GM18499 (cell line): ENCODE results near the gene MAP7D2.

ENCODE experiments used
- ATAC-seq: cut with Tn5 transposase; IDR thresholded peaks from one replicate; pipeline ENCODE4 v1.9.1; 2021; ENCODE audit warnings: moderate number of reproducible peaks; ENCODE audit not compliant: insufficient read depth, unreplicated experiment

Gene MAP7D2

DNA sequence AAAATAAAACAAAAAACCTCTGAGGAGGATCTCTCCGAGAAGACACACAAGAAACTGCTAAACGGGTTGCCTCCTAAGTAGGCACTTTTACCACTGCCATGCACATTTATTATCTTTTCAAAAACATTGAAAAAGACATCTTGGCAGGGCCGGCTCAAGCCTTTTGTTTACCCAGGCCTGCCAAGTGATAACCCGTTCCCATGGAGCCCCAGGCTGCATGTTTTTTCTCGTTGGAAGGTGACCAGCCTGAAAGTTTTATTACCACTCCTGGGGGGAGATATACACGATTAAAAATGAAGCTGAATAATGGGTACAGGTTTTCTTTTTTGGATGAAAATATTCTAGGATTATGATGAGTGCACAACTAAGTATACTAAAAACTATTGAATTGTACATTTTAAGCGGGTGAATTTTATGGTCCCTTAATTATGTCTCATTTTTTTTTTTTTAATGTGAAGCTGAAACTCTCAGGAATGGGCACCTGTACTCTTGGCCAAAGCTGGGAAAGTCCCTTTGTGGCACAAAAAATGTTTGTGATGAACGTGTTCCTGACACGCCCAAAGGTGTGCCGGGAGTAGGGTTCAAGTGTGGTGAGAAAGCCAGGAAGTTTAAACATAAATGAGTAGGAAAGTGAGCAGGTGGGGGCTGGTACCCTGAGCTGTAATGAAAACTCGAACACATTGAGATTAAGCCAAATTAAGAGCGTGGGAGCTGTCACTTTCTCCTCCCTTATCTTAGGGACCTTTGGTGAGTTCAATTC, 1.5 kb upstream of the MAP7D2 start:
- no peak for ATAC-seq

- ATAC-seq, result no peak
Observed at GRCh38 chrX:20116087-20116576, 575 bp downstream of the MAP7D2 start.

- ATAC-seq, result no peak
Observed at GRCh38 chrX:20112022-20112774, 4.5 kb downstream of the MAP7D2 start.

GRCh38 chrX:20111271-20111670, 5.4 kb downstream of the MAP7D2 start:
- no peak for ATAC-seq

- ATAC-seq, result no peak
Observed at GRCh38 chrX:20101934-20102581, 14.6 kb downstream of the MAP7D2 start.

DNA sequence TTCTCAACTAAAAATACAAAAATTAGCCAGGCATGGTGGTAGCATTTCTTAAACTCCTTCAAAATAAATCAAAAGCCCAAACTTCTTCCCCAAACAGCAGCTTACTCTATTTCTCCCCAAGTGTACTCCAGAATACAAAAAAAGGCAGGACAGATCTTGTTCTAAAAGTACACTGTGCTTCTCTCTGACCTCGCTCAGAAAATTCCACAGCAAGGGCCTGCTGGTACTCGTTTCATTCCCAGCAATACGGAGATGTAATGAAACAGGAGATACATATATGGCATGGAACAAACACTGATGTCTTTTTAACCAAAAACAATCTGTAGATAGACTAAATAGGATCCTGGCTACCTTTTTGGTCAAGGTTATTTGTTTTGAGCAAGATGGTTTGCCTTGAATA, 25.2 kb downstream of the MAP7D2 start:
- ATAC-seq, result no peak

- ATAC-seq, result no peak
Observed at GRCh38 chrX:20089845-20090244, 26.9 kb downstream of the MAP7D2 start.

DNA sequence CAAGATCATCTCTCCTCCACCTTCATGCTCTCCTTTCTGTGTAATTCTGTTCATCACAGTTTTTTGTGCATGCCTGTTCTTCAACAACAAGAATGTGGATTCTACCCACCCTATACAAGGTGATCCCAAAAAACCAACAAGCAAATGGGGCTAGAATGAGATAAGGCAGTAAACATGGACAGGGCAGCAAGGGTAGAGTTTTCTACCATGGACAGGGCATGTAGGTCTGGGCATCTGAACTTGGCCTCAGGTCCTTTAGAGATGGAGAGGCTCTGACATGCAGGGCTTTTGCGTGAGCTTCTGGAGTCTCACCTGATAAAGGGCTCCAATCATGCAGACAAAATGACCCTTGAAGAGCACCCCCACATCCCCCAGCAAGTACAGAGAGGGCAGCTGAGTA, 36.4 kb downstream of the MAP7D2 start:
- ATAC-seq, result no peak

DNA sequence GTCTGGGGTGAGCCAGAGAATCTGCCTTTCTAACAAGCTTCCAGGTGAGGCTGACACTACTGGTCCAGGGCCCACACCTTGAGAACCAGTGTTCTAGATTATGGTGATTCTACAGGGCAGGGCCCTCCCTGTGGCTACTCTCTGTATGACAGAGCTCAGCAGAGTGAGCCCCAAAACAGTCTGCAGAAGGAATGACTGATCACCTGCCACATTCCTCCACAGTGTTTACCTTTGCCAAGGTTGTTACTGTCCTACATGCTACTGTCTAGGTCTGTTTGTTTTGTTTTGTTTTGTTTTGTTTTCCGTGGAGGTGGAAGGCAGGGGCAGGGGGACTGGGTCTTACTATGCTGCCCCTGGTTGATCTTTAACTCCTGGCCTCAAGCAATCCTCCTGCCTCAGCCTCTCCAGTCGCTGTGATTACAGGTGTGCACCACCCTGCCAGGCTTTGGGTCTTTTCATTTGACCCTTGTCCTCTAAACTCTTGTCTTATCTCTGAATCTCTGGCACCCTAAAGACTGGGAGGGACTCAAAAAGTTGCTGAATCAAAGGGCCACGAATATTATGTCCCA, 45.1 kb downstream of the MAP7D2 start:
- ATAC-seq, result no peak

- ATAC-seq, result no peak
Observed at GRCh38 chrX:20067709-20068561, 48.8 kb downstream of the MAP7D2 start.

DNA sequence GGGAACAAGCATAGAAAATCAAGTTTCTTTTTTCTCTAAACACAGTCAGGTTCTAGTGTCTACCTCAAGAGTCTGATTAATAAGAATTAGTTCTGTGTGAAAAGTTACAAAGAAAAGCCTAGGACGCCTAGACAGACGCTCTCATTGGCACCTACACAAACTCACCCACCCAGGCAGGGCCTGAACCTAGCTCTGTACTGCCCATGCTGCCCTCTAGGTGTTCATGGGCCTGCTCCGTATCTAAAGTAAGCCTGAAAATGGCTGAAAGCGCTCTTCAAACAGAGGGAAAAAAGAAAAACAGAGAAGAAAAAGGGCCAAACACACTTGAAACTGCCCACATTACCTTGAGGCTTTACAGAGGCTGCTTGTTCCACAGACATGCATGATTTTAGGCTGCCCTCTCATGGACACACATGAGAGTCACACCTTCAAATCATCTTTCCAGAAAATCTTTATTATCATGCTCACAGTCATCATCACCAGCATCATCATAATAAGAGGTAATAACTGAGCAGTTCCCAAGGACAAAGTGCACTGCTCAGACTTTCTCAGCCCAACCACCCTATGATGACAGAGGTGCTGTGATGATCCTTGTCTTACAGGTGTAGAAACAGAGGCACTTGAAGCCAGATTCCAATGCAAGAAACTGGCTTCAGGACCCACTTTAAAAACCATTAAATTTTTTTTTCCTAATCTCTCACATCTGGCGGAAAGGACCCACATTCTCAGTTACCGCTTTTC, 49.6 kb downstream of the MAP7D2 start:
- no peak for ATAC-seq

DNA sequence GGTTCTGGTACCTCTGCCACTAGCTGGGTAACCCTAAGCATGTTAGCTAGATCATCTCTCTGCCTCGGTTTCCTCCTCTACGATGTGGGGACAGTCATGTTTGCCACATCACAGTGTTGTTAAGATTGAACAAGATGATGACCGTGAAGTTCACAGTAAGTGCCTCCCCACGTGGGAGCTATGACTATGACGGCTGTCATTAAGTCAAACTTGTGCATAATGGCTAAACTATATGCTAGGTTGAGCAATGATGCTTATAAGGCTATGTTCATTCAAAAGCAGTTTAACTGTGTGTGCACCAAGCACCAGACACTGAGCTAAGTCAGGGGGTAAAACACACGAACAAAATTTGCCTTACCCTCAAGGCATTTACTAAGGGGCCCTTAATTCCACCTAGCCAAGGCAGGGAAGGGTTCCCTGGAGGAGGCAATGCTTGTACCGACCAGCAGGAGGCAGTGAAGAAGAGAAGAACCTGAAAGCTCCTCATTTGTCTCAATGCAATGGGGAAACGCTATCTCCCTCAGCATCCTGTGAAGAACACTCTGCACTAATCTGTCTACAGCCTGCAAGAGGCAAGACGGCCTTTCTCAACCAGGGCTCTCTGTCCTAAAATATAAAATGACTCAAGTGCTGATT, 52.9 kb downstream of the MAP7D2 start:
- ATAC-seq, result no peak

DNA sequence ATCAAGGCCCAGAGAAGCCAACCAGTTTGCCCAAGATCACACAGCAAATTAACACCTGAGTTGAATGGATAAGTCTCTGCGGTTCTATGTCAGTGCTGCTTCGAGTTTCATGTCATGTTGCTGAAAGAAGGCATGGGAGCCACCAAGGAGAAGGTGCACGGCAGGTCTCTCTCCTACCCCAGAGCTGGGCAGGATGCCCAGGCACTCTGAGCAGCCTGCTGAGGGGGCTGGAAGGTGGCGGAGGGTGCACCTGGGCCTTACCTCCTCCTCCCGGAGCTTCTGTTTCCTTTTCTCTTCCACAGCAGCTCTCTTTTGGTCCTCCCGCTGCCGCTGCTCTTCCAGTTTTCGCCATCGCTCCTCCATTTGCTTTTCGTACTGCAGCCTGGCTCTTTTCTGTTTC, 53.6 kb downstream of the MAP7D2 start:
- ATAC-seq, result no peak

DNA sequence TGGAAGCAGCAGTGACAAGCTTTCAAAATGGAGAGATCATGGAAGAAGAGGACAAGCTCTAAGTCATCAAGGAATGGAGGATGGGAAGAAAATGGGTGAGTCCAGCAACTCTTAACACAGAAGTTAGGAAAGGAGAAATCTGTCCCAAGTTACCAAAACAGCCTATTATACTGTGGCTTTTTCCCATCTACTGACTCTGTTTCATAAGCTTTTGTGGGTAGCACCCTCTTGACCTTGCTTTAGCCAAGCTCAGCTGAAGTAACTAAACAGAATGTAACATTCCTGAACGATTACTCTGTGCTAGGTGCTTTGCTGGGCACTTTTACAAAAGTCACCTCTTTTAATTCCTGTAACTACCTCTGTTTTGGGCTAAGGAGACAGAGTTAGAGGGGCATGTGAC, 54.9 kb downstream of the MAP7D2 start:
- ATAC-seq, result no peak

DNA sequence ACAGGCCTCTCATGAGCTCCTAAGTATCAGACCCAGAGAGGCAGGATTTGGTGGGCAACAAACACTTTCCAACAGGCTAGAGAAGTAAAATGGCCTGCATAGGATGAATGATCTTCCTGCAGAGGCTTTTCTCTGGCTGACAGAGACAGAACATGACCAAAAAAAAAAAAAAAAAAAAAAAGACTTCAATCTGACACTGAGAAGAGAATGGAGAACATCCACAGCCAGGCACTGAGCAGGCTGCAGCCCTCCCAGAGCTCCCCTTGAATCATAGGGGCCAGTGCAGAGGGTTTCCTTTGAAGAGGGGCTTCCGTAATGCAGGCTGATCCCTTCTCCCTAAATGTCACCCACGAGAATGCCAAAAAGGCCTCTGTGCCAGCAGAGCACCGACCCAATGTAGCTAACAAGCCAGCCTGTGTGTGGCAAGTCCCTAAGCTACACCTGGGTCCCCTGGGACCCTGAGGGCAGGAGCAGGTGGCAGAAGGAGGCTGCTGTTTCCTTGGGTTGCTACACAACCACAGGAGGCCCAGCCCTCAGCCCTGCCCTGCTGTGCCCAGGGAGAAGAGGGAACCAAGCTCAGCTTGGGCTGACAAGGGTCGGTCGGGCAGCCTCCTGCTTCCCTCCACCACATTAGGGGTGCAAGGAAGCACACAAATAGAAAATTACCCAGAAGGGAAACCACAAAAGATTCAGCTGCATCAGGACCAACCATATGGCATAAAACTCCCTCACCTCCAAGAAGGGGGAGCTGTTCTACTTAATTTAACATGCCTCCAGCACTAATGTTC, 55.6 kb downstream of the MAP7D2 start:
- no peak for ATAC-seq

DNA sequence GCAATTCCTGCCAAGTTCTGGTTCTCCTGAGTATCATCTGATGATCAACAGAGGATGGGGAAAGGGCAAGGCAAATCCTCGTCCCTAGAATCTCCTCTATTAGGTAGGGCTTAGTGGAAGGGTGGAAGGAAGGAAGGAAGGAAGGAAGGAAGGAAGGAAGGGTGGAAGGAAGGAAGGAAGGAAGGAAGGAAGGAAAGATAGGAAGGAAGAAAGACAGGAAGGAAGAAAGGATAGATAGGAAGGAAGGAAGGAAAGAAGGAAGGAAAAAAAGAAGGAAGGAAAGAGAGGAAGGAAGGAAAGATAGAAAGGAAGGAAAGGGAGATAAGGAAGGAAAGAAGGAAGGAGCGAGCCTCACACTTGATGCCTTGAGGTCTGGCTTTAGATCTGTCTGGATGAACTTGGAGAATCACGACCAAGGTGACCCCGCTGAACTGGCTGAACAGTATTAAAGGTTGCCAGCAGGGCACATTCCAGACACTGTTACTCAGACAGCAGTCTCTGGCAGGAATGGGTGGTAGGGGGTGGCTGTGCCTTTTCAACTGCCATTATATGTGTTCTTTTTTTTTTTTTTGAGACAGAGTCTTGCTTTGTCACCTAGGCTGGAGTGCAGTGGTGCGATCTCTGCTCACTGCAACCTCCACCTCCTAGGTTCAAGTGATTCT, 57.1 kb downstream of the MAP7D2 start:
- no peak for ATAC-seq

DNA sequence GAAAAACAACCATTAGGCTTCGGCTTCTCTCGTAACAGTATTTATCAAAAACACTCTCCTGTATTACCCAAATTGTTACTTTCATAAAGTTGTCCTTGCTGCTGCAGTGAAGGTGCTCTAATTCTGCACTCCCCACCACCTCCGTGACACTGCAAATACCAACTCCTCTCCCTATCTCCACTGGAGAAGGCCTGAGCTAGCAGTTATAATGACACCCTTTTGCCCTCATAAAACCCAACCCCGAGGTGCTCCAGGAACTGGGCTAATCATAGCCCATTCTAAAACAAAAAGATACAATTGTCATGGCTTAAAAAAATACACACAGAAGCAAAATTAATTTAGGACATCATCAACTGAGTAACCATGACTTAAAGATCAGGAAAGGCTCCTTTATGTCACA, 59.2 kb downstream of the MAP7D2 start:
- no peak for ATAC-seq

- ATAC-seq, result no peak
Observed at GRCh38 chrX:20056704-20057103, 60.0 kb downstream of the MAP7D2 start.
